Activated B cell treated with CpG ODN at 0.5 μM for 24 hours (primary cell): ENCODE results near the gene TRIM38. TPM values are rescaled to one million over a fixed set of nuclear protein-coding genes. Genes with fewer than 3 reads are reported as not detected.

Experiments
- ATAC-seq: fragments of 200-7000 bp; cut with Tn5 transposase; one replicate; pipeline ENCODE4 v1.10.0; 2021; ENCODE audit warnings: low read depth, mild to moderate bottlenecking, moderate library complexity
- CTCF ChIA-PET: fragments of 350-600 bp; sonication (Branson Sonifier 250); formaldehyde crosslinking; loops from one replicate; lab custom pipeline; 2021; ENCODE audit warnings: antibody characterized with exemption; lab: Charles Lee
- POLR2A ChIA-PET: fragments of 350-600 bp; sonication (Branson Sonifier 250); formaldehyde crosslinking; loops from one replicate; lab custom pipeline; 2021; ENCODE audit warnings: antibody characterized with exemption; lab: Charles Lee
- DNase-seq: peaks from one replicate; pipeline ENCODE4 v3.0.0; 2022
- H3K27ac Mint-ChIP-seq: one replicate; pipeline ENCODE4 v1.8.0; 2020; ENCODE audit warnings: mixed read lengths
- H3K27me3 Mint-ChIP-seq: one replicate; pipeline ENCODE4 v1.8.0; 2021; ENCODE audit warnings: mixed read lengths
- H3K36me3 Mint-ChIP-seq: one replicate; pipeline ENCODE4 v1.8.0; 2021; ENCODE audit warnings: low read depth, mixed read lengths
- H3K4me1 Mint-ChIP-seq: one replicate; pipeline ENCODE4 v1.8.0; 2021; ENCODE audit warnings: mixed read lengths
- H3K4me3 Mint-ChIP-seq: one replicate; pipeline ENCODE4 v1.8.0; 2020; ENCODE audit warnings: mild to moderate bottlenecking, mixed read lengths
- H3K9me3 Mint-ChIP-seq: one replicate; pipeline ENCODE4 v1.8.0; 2020; ENCODE audit warnings: mixed read lengths
- intact Hi-C: fragments of 100-400 bp; cut with micrococcal nuclease; formaldehyde crosslinking; loops from one replicate; pipeline ENCODE4 v1.15.1; 2024
- total RNA-seq: library from RNA; stranded (reverse); gene quantifications from 2 replicates; pipeline ENCODE4 v1.2.3, GENCODE V29; 2022
- TF ChIP-seq, protein P1 (sequence below): fragments of 200-600 bp; IDR thresholded peaks from one replicate; pipeline ENCODE4 v1.8.0; 2022; ENCODE audit warnings: antibody characterized with exemption, mild to moderate bottlenecking

TRIM38 gene
- total RNA-seq, 1 donor from 2014 or later = 36.8 TPM

- intact Hi-C loops = no loop called here
- TF ChIP-seq, protein P1, sequence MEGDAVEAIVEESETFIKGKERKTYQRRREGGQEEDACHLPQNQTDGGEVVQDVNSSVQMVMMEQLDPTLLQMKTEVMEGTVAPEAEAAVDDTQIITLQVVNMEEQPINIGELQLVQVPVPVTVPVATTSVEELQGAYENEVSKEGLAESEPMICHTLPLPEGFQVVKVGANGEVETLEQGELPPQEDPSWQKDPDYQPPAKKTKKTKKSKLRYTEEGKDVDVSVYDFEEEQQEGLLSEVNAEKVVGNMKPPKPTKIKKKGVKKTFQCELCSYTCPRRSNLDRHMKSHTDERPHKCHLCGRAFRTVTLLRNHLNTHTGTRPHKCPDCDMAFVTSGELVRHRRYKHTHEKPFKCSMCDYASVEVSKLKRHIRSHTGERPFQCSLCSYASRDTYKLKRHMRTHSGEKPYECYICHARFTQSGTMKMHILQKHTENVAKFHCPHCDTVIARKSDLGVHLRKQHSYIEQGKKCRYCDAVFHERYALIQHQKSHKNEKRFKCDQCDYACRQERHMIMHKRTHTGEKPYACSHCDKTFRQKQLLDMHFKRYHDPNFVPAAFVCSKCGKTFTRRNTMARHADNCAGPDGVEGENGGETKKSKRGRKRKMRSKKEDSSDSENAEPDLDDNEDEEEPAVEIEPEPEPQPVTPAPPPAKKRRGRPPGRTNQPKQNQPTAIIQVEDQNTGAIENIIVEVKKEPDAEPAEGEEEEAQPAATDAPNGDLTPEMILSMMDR = no peak
- DNase-seq = no peak
- ChIA-PET CTCF (no interaction called here), POLR2A (no interaction called here)
- Mint-ChIP-seq H3K27ac (no peak overlapping the region), H3K9me3 (no peaks in the 10 kb centered on the region), H3K4me3 (no peak overlapping the region), H3K4me1 (no peaks in the 10 kb centered on the region), H3K27me3 (peaks cover 4% of the 10 kb centered on the region), H3K36me3 (no peaks in the 10 kb centered on the region)
- ATAC-seq = no peak
Observed at GRCh38 chr6:25931411-25931709, 31.2 kb upstream of the TRIM38 start.

GRCh38 chr6:25934156-25934555, 28.4 kb upstream of the TRIM38 start:
- TF ChIP-seq, protein P1 = no peak
- no peak for ATAC-seq
- POLR2A ChIA-PET = no interaction called here
- CTCF ChIA-PET = no interaction called here
- Mint-ChIP-seq H3K27ac (no peak overlapping the region), H3K27me3 (peaks cover 10% of the 10 kb centered on the region), H3K36me3 (no peaks in the 10 kb centered on the region), H3K4me3 (no peak overlapping the region), H3K4me1 (no peaks in the 10 kb centered on the region), H3K9me3 (no peaks in the 10 kb centered on the region)
- DNase-seq = no peak
- intact Hi-C loops = no loop called here

DNA sequence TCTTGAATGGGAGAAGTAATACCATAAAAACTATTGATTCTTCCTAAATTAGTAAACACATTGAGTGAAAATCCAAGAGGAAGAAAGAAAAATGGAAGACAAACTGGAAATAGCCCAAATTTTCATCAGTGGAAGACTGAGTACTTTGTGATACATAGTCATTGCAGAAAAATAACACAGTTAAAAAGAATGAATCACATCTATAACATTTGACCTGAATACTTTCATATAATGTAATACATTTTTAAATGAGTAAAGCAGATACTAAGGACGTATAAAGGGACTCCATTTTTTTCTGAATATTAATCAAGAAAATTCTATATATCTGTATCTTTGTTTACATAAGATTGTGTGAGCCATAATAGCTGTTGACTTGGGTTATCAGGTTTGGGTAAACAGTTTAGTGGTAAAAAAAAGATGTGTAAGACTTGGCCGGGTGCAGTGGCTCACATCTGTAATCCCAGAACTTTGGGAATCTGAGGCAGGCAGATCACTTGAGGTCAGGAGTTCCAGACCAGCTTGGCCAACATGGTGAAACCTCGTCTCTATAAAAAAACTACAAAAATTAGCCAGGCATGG, 27.8 kb upstream of the TRIM38 start:
- CTCF ChIA-PET = no interaction called here

GRCh38 chr6:25935953-25936352, 26.6 kb upstream of the TRIM38 start:
- H3K27ac Mint-ChIP-seq = no peak overlapping the region
- H3K9me3 Mint-ChIP-seq = no peaks in the 10 kb centered on the region
- ChIA-PET CTCF (no interaction called here), POLR2A (interaction anchor here (0.6 kb wide), 1 partner anchor 22 kb away, joined by 6 read pairs; no protein-coding TSS in a partner anchor)
- TF ChIP-seq, protein P1 = no peak
- intact Hi-C loops = no loop called here
- no peak overlapping the region for H3K4me3 Mint-ChIP-seq
- no peak for DNase-seq
- no peak for ATAC-seq
- no peaks in the 10 kb centered on the region for H3K36me3 Mint-ChIP-seq
- H3K27me3 Mint-ChIP-seq = peaks cover 10% of the 10 kb centered on the region
- H3K4me1 Mint-ChIP-seq = no peaks in the 10 kb centered on the region

More for the DNA sequence above, 27.8 kb upstream of the TRIM38 start:
- Mint-ChIP-seq H3K4me1 (no peaks in the 10 kb centered on the region), H3K36me3 (no peaks in the 10 kb centered on the region), H3K27me3 (peaks cover 10% of the 10 kb centered on the region), H3K9me3 (no peaks in the 10 kb centered on the region), H3K4me3 (no peak overlapping the region), H3K27ac (no peak overlapping the region)
- POLR2A ChIA-PET = no interaction called here
- TF ChIP-seq, protein P1 = no peak
- ATAC-seq = no peak
- intact Hi-C loops = no loop called here
- DNase-seq = no peak

DNA sequence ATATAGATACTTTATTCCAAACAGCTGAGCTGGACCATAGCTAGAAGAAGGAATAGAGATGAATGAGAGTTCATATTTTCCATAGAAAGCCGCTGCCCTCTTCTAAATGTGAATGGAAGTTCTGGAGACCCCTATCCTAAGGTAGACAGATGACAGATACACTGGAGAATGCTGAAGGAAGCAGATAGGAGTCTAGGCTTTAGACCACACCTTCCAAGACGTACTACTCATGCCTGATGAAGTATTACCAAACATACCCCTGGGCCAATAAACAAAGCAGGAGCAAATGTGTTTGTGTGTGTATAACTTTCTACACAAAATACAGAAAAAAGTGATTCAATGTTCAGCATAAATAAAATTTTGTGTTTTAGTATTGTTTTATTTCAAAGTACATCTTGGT, 23.0 kb upstream of the TRIM38 start:
- ChIA-PET CTCF (interaction anchor here (1.1 kb wide), 1 partner anchor 222 kb away, joined by 3 read pairs; no protein-coding TSS in a partner anchor), POLR2A (no interaction called here)
- TF ChIP-seq, protein P1 = no peak
- intact Hi-C loops = no loop called here
- ATAC-seq (no peak), DNase-seq (no peak)
- no peaks in the 10 kb centered on the region for H3K36me3 Mint-ChIP-seq
- H3K4me3 Mint-ChIP-seq = no peak overlapping the region
- H3K9me3 Mint-ChIP-seq = no peaks in the 10 kb centered on the region
- H3K4me1 Mint-ChIP-seq = no peaks in the 10 kb centered on the region
- no peak overlapping the region for H3K27ac Mint-ChIP-seq
- peaks cover 6% of the 10 kb centered on the region for H3K27me3 Mint-ChIP-seq
